Natural killer cell (primary cell): ENCODE data around the gene WSB1. TPM values are rescaled to one million over a fixed set of nuclear protein-coding genes. Genes with fewer than 3 reads are reported as not detected.

Experiments used
- ATAC-seq, 3 donors: fragments of 150-1000 bp in 2 of 3; fragments of 200-7000 bp in 1 of 3; cut with Tn5 transposase; 1 replicate in 1 of 3; 2 replicates in 2 of 3; pipeline ENCODE4 v1.10.0; 2021; ENCODE audit warnings: mild to moderate bottlenecking in 2 of 3, moderate library complexity in 2 of 3
- DNase-seq, 2 donors: peaks; one replicate each; pipeline versions ENCODE4 v3.0.0 to v3.0.0-alpha.2; 2013 to 2021; ENCODE audit warnings: mixed read lengths in 1 of 2
- H3K27ac ChIP-seq: one replicate; pipeline ENCODE4 v1.5.1; 2013; ENCODE audit warnings: mild to moderate bottlenecking, low read length
- H3K27me3 ChIP-seq: one replicate; pipeline ENCODE4 v1.6.1; 2013; ENCODE audit warnings: low read length; ENCODE audit not compliant: control insufficient read depth, insufficient read depth
- H3K36me3 ChIP-seq: one replicate; pipeline ENCODE4 v1.6.1; 2013; ENCODE audit warnings: low read length; ENCODE audit not compliant: control insufficient read depth, insufficient read depth
- H3K4me1 ChIP-seq: one replicate; pipeline ENCODE4 v1.6.1; 2013; ENCODE audit warnings: low read length; ENCODE audit not compliant: control insufficient read depth, insufficient read depth
- H3K4me3 ChIP-seq: one replicate; pipeline ENCODE4 v1.5.1; 2013; ENCODE audit warnings: low read length
- H3K9me3 ChIP-seq: one replicate; pipeline ENCODE4 v1.6.1; 2013; ENCODE audit warnings: low read length; ENCODE audit not compliant: control insufficient read depth, insufficient read depth
- H3K27ac Mint-ChIP-seq, 2 donors: one replicate each; pipeline ENCODE4 v1.8.0; 2022; ENCODE audit warnings: mild to moderate bottlenecking in 2 of 2, mixed read lengths in 2 of 2, moderate library complexity in 1 of 2
- H3K27me3 Mint-ChIP-seq, 2 donors: one replicate each; pipeline ENCODE4 v1.8.0; 2022; ENCODE audit warnings: low read depth in 2 of 2, mixed read lengths in 2 of 2
- H3K36me3 Mint-ChIP-seq: one replicate; pipeline ENCODE4 v1.8.0; 2022; ENCODE audit warnings: mixed read lengths
- H3K4me1 Mint-ChIP-seq, 2 donors: one replicate each; pipeline ENCODE4 v1.8.0; 2022; ENCODE audit warnings: mixed read lengths in 2 of 2
- H3K4me3 Mint-ChIP-seq: one replicate; pipeline ENCODE4 v1.8.0; 2022; ENCODE audit warnings: mild to moderate bottlenecking, moderate library complexity, mixed read lengths
- H3K9me3 Mint-ChIP-seq, 2 donors: one replicate each; pipeline ENCODE4 v1.8.0; 2022; ENCODE audit warnings: mixed read lengths in 2 of 2
- WGBS: methylation state at CpG from one replicate; pipeline ENCODE4 v1.1.7; 2013; ENCODE audit warnings: missing lambda C conversion rate; ENCODE audit not compliant: insufficient coverage; 5-methylcytosine and 5-hydroxymethylcytosine counted together
- intact Hi-C: fragments of 100-400 bp; cut with micrococcal nuclease; formaldehyde crosslinking; loops from one replicate; pipeline ENCODE4 v1.14.2; 2022
- total RNA-seq, 4 donors: library from RNA; stranded (reverse); fragments of 120-200 nt in 1 of 4; gene quantifications; one replicate each; pipeline versions ENCODE4 v1.2.3 to v1.2.4, GENCODE V29; 2013 to 2022
- TF ChIP-seq, protein P1 (sequence below): fragments of 200-600 bp; IDR thresholded peaks from one replicate; pipeline ENCODE4 v1.8.0; 2022; ENCODE audit warnings: antibody characterized with exemption

The WSB1 gene
- total RNA-seq, 3 donors from 2014 or later (not counting 1 experiment from before 2014, with no cell fraction given) = 124 to 205 (median 187) TPM

DNA sequence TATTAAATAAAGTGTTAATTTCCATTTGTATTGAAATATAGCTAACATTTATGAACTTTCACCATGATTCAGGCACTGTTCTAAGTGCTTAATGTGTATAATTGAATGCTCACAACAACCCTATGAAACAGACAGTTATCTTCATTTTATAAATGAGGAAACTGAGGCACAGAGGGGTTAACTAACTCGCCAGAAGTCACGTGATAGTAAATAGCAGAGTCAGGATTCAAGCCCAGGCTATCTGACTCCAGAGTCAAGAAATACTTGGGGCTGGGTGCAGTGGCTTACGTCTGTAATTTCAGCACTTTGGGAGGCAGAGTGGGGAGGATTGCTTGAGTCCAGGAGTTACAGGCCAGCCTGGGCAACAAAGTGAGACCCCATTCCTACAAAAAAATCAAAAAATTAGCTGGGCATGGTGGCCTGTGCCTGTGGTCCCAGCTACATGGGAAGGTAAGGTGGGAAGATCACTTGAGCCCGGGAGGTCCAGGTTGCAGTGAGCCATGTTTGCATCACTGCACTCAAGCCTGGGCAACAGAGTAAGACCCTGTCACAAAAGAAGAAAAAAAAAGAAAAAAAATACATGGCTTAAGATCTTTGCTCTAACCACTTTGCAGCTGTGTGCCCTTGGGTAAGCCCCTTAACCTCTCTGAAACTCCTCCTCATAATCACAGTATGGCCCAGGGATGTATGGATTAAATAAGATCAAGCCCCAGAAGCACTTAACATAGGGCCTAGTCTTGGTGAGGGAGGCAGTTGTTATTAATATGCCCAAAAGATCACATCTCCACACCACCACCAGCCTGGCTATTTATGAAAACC is 29.0 kb downstream of the WSB1 start:
- WGBS = 93% methylated on average over 4 of the region's 4 CpGs
- H3K9me3 ChIP-seq = no peaks in the 10 kb centered on the region
- Mint-ChIP-seq H3K4me1 (peaks cover 14 to 23% of the 10 kb centered on the region in 2 donors), H3K36me3 (no peaks in the 10 kb centered on the region), H3K27me3 (no peaks in the 10 kb centered on the region), H3K27ac (peak overlapping the region in 1 of 2 donors; percentile 8), H3K9me3 (no peaks in the 10 kb centered on the region), H3K4me3 (no peak overlapping the region)
- no peak for ATAC-seq
- H3K27ac ChIP-seq = no peak overlapping the region
- no peak for DNase-seq
- H3K4me1 ChIP-seq = no peaks in the 10 kb centered on the region
- intact Hi-C loops = no loop called here
- H3K4me3 ChIP-seq = no peak overlapping the region
- H3K27me3 ChIP-seq = no peaks in the 10 kb centered on the region
- TF ChIP-seq, protein P1, sequence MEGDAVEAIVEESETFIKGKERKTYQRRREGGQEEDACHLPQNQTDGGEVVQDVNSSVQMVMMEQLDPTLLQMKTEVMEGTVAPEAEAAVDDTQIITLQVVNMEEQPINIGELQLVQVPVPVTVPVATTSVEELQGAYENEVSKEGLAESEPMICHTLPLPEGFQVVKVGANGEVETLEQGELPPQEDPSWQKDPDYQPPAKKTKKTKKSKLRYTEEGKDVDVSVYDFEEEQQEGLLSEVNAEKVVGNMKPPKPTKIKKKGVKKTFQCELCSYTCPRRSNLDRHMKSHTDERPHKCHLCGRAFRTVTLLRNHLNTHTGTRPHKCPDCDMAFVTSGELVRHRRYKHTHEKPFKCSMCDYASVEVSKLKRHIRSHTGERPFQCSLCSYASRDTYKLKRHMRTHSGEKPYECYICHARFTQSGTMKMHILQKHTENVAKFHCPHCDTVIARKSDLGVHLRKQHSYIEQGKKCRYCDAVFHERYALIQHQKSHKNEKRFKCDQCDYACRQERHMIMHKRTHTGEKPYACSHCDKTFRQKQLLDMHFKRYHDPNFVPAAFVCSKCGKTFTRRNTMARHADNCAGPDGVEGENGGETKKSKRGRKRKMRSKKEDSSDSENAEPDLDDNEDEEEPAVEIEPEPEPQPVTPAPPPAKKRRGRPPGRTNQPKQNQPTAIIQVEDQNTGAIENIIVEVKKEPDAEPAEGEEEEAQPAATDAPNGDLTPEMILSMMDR = no peak
- H3K36me3 ChIP-seq = peaks cover 9% of the 10 kb centered on the region

DNA sequence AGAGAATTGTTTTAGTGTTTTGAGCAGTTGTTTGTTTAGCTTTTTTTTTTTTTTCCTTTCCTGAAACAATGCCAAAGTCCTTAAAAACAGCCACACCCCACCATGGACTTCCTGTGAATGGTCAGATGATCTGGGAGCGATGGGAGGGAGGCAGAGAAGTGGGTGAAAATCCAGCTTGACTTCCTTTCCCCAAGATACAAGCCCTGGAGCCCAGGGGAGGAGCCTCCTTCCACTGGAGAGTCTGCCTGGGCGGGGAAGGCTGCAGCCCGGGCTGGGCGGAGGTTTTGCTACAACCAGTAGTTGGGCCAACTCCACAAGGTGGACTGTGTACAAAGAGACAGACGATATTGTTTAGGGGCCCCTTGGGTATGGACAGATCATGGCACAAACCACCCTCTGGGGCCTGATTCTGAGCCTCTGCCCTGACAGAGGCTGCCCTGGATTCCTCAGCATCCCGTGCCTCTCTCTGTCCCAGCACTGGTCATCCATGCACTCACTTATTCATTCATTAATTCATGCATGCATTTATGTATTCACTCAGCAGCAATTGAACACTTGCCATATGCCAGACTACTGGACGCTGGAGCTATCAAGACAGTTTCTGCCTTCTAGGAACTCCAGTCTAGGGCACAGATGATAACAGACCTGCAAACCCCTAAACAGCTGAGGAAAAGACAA is 29.8 kb downstream of the WSB1 start:
- Mint-ChIP-seq H3K4me3 (no peak overlapping the region), H3K4me1 (peaks cover 14 to 23% of the 10 kb centered on the region in 2 donors), H3K36me3 (no peaks in the 10 kb centered on the region), H3K27me3 (no peaks in the 10 kb centered on the region), H3K27ac (peak overlapping the region in 1 of 2 donors; percentile 8), H3K9me3 (no peaks in the 10 kb centered on the region)
- no peak overlapping the region for H3K27ac ChIP-seq
- ATAC-seq = no peak
- WGBS = 89% methylated on average over 6 of the region's 7 CpGs
- no peaks in the 10 kb centered on the region for H3K4me1 ChIP-seq
- intact Hi-C loops = no loop called here
- no peak for DNase-seq
- H3K9me3 ChIP-seq = no peaks in the 10 kb centered on the region
- H3K36me3 ChIP-seq = peaks cover 4% of the 10 kb centered on the region
- H3K4me3 ChIP-seq = no peak overlapping the region
- TF ChIP-seq, protein P1 = no peak
- H3K27me3 ChIP-seq = no peaks in the 10 kb centered on the region

DNA sequence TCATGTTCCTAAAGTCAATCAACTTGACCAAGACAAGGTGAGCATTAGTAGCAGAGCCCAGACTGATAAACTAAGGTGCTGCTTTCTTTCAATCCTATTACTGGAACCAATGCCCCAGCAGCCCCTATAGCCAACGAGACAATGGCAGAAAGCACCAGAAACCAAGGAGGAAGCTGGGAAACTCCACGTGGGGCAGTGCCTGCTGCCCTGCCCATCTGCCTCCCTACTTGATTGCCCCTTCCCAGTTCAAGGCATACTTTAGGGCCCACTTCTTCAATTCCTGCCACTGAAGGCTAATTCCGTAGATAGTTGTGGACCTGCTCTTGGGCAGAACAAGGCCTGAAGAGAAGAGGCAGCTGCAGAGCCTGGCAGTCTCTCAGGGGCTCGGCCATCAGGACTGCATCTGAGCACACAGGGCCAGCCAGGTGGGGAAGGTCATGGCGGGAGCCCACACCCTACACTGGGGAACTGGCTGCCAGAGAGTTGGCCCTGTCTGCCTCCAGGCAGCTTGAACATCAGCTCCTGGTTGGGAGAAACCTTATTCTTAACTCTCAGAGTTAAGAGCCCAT is 30.9 kb downstream of the WSB1 start:
- H3K4me1 Mint-ChIP-seq = peaks cover 6 to 17% of the 10 kb centered on the region in 2 donors
- H3K4me3 ChIP-seq = no peak overlapping the region
- TF ChIP-seq, protein P1 = no peak
- DNase-seq (no peak), ATAC-seq (no peak)
- no peak overlapping the region for H3K27ac Mint-ChIP-seq
- 81% methylated on average over 5 of the region's 5 CpGs for WGBS
- H3K9me3 Mint-ChIP-seq = no peaks in the 10 kb centered on the region
- H3K27ac ChIP-seq = no peak overlapping the region
- no peak overlapping the region for H3K4me3 Mint-ChIP-seq
- no peaks in the 10 kb centered on the region for H3K27me3 Mint-ChIP-seq
- no peaks in the 10 kb centered on the region for H3K36me3 ChIP-seq
- H3K4me1 ChIP-seq = no peaks in the 10 kb centered on the region
- H3K36me3 Mint-ChIP-seq = no peaks in the 10 kb centered on the region
- no peaks in the 10 kb centered on the region for H3K27me3 ChIP-seq
- intact Hi-C loops = no loop called here
- no peaks in the 10 kb centered on the region for H3K9me3 ChIP-seq
